Measurements from ENCODE around the gene NEMP1.

NEMP1 gene

DNA sequence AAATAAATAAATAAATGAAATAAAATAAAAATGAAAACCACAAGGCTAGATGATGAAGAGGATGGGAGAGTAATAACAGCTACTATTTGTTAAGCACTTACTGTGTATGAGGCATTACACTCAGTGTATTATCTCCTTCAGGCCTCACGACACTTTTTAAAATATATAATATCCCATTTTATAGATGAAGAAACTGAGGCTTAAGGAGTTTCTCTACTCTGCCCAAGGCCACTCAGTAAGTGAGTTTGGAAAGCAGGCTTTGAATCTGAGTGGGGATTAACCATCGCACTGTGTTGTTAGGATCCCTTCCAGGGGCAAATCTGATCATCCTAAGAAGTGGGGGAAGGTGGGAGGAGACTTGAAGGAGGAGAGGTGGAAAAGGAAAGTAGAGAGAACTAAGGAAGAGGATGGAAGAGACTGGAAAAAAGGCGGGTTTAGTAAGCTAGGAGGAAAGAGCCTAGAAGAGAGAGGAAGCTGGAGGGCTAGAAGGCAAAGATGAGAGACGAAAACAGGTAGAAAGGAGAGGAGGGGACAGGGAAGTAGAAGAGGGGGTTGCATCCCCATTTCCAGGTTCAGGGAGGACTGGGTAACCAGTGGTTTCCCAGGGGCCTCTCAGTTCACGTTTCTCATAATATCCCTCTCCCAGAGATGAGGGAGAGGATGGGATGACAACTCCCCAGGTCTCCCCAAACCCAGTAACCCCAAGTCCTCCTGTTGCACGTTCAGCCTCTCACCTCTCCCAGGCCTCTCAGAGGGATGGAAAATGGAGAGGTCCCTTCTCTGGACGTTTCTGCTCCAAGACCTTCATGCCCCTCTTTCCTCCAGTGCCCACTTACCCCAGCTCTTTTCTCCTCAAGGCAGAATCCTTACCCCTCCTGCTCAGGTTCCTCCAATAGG is 30.9 kb upstream of the NEMP1 start:
- in situ Hi-C loops (cut with MboI; ENCODE audit: low sequenced_read_pairs): no loop called here

DNA sequence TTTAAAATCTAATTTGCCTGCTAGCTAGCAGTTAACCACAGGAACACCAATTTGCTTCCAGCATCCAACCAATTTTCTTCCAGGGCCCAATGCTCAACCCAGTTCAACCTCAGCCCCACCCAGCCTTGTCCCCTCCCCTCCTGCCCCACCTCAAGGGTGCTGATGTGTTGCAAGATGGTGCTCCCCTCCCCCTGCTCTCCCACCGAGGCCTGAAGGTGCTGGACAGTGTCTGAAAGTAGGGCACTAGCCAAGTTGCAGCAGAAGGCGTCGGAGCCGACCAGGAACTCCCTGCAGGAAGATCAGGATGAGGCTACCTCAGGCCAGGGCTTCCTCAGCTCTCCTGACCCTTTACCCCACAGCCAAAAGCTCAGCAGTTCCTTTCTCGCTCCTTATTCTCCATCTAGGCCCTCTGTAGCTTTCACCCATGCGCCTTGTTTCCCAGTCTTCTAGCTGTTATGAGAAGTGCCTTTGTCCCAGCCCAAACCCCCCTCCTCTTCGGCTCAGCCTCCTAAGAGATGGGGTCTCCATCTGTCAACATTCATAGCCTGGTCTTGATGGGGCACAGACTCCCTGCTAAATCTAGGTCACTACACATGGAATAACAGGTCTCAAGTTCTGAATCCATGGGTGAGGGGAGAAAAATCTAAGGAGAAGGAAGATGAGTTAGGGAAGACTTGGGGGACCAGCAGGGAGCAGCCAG is 29.0 kb upstream of the NEMP1 start:
- in situ Hi-C loops (cut with MboI; ENCODE audit: low sequenced_read_pairs): no loop called here

DNA sequence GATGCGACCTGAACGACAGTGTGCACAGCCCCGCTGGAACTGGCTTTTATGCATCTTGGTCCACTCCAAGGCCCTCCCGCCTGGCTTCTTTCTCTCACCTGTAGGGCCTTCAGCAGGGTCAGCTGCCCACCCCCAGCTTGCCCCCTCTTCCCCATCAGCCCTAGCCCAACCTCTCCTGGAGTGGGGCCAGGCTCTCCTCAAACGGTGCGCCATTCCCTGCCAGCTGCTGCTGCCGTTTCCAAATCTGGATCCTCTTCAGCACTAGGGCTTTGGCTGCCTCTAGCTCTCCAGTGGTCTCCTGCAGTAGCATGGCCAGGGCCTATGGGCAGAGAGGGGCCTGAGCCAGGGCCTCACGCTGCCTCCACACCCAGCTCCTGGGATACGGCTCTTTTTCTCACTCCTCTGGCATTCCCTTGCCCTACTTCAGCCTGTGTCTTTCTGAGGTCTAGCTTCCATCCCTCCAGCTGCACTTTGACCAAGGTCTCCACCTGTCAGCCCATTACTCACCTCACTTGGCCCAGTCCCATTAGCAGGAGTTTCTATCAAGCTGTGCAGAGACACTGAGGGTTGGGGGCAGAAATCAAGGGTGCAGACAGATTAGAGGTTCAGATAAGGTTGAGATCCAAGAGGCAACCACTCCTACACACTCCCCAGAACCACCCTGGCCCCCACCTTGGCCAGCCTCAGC is 27.6 kb upstream of the NEMP1 start:
- in situ Hi-C loops (cut with MboI; ENCODE audit: low sequenced_read_pairs): no loop called here

GRCh38 chr12:57105011-57105753 is 26.6 kb upstream of the NEMP1 start:
- in situ Hi-C loops (cut with MboI; ENCODE audit: low sequenced_read_pairs): no loop called here

DNA sequence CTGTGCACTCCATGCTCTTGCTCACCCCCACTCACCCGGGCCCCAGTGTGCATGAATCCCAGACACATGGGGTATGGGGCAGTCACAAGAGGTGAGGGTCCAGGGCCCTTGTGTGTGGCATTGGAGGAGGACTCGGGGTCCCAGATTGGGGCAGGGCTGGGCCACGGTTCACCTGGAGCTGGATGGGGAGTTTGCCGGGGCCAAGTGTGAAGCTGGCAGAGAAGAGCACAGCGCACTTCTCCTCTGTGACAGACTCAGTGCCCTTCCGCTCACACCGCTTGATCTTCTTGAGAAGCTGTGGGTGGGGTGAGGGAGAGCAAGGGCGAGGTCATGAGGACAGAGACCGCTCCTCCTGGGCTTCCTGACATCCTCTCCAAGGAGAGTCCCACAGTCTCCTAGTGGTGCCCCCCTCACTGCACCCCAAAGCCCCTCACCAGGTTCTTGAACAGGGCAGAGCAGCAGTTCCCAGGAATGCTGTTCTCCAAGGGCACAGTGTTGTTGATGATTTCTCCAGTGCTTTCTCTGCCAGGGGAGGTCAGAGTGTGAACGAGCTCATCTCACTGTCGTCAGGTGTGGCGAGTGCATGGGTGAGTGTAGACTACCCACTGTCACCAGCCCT is 25.8 kb upstream of the NEMP1 start:
- in situ Hi-C loops (cut with MboI; ENCODE audit: low sequenced_read_pairs): no loop called here

GRCh38 chr12:57103856-57104255 is 25.3 kb upstream of the NEMP1 start:
- in situ Hi-C loops (cut with MboI; ENCODE audit: low sequenced_read_pairs): no loop called here

GRCh38 chr12:57101892-57102695 is 23.5 kb upstream of the NEMP1 start:
- in situ Hi-C loops (cut with MboI; ENCODE audit: low sequenced_read_pairs): no loop called here

DNA sequence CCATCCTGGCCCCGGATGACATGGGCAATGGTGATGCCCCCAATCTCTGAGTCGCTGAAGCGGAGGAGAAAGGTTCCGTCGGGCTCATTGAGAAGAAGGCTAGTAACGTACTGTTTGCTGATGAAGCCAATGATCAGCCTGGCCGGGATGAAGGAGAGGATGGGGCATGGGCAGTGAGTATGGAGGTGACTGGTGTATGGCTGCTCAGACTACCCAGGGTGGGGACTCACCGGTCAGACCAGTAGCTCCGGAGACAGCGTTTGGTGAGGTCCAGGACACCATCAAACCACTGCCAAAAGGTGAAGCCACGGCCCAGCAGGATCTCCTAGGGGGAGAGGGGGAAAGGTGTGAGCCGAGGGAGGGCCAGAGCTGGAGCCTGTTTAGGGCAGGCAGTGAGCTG is 21.2 kb upstream of the NEMP1 start:
- in situ Hi-C loops (cut with MboI; ENCODE audit: low sequenced_read_pairs): loop anchor here (25.0 kb wide), 1 partner anchor 363 kb away; the partner anchor contains the start of genes GLI1 and INHBE

DNA sequence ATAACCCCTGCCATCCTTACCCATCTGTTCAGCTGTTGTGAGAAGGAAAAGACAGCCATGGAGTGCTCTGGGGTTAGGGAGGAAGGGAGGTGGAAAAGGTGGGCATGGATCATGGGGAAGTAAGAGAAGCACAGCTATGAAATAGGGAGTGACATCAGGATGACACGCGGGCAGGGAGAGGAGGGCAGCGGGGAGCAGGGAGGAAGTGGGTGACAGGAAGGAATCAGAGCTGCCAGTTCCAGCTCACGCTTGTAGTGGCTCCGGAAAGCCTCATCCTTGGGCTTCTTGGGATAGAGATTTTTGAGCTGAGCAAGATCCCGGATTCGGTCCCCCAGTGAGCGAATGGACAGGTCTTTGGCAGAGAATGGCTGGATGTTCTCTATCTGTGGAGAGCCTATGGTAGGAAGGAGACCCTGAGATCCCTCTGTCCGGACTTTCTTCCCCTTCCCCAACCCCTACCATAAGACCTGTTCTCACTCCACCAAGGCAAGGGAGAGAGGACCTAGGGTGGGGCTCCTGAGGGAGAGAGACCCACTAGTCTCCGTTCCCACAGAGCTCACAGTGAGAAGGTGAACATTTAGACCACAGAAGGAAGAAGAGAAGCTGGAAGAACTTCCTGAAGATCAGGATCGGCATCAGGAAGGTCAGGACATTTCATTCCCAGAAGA is 20.6 kb upstream of the NEMP1 start:
- in situ Hi-C loops (cut with MboI; ENCODE audit: low sequenced_read_pairs): loop anchor here (25.0 kb wide), 1 partner anchor 363 kb away; the partner anchor contains the start of genes GLI1 and INHBE

- in situ Hi-C loops (cut with MboI; ENCODE audit: low sequenced_read_pairs): loop anchor here (25.0 kb wide), 1 partner anchor 364 kb away; the partner anchor contains the start of genes GLI1 and INHBE
Measured at GRCh38 chr12:57098546-57098945, 20.0 kb upstream of the NEMP1 start.

- in situ Hi-C loops (cut with MboI; ENCODE audit: low sequenced_read_pairs): loop anchor here (25.0 kb wide), 1 partner anchor 365 kb away; the partner anchor contains the start of genes GLI1 and INHBE
Measured at GRCh38 chr12:57097554-57097835, 18.9 kb upstream of the NEMP1 start.

- in situ Hi-C loops (cut with MboI; ENCODE audit: low sequenced_read_pairs): loop anchor here (25.0 kb wide), 1 partner anchor 365 kb away; the partner anchor contains the start of genes GLI1 and INHBE
Measured at GRCh38 chr12:57096748-57097553, 18.4 kb upstream of the NEMP1 start.

- in situ Hi-C loops (cut with MboI; ENCODE audit: low sequenced_read_pairs): loop anchor here (25.0 kb wide), 1 partner anchor 366 kb away; the partner anchor contains the start of genes GLI1 and INHBE
Measured at GRCh38 chr12:57096099-57096572, 17.5 kb upstream of the NEMP1 start.

- in situ Hi-C loops (cut with MboI; ENCODE audit: low sequenced_read_pairs): loop anchor here (25.0 kb wide), 1 partner anchor 367 kb away; the partner anchor contains the start of genes GLI1 and INHBE
Measured at GRCh38 chr12:57095440-57095839, 16.8 kb upstream of the NEMP1 start.

GRCh38 chr12:57094208-57095160 is 15.9 kb upstream of the NEMP1 start:
- in situ Hi-C loops (cut with MboI; ENCODE audit: low sequenced_read_pairs): loop anchor here (25.0 kb wide), 1 partner anchor 368 kb away; the partner anchor contains the start of genes GLI1 and INHBE
